ENCODE results near the gene MIP.
A peak's percentile ranks its signal among the peaks of the same experiment; 100 is the strongest.
"Not testable (repeated sequence)": the region's sequence is repeated elsewhere in the genome, so short reads cannot be mapped to it uniquely, and the experiment has no call there.

The MIP gene

GRCh38 chr12:56454557-56454956, at the start of gene MIP:
TSS of gene MIP (minus strand) at chr12:56454657. CDS start at chr12:56454613, 44 bp downstream.
- no peak for DNase-seq (ENCODE audit: low spot score)

- not testable (repeated sequence) for DNase-seq (ENCODE audit: low spot score)
Measured at GRCh38 chr12:56499879-56500278, 45.4 kb upstream of the MIP start.

- not testable (repeated sequence) for DNase-seq (ENCODE audit: low spot score)
Measured at GRCh38 chr12:56499452-56499851, 45.0 kb upstream of the MIP start.

- not testable (repeated sequence) for DNase-seq (ENCODE audit: low spot score)
Measured at GRCh38 chr12:56498126-56498902, 43.9 kb upstream of the MIP start.

- DNase-seq (ENCODE audit: low spot score), result not testable (repeated sequence)
Measured at GRCh38 chr12:56496704-56497103, 42.2 kb upstream of the MIP start.

GRCh38 chr12:56494481-56494880, 40.0 kb upstream of the MIP start:
- DNase-seq (ENCODE audit: low spot score), result not testable (repeated sequence)

GRCh38 chr12:56494106-56494415, 39.6 kb upstream of the MIP start:
- DNase-seq (ENCODE audit: low spot score), result not testable (repeated sequence)

GRCh38 chr12:56493409-56494105, 39.1 kb upstream of the MIP start:
- not testable (repeated sequence) for DNase-seq (ENCODE audit: low spot score)

- DNase-seq (ENCODE audit: low spot score), result no peak
Measured at GRCh38 chr12:56490360-56490759, 35.9 kb upstream of the MIP start.

- peak; percentile 93 for DNase-seq (ENCODE audit: low spot score)
Measured at GRCh38 chr12:56488041-56488955, 33.8 kb upstream of the MIP start, which contains the start of gene GLS2. TSS of gene GLS2 (minus strand) at chr12:56488161. CDS start at chr12:56488118, 43 bp downstream.

- DNase-seq (ENCODE audit: low spot score), result peak; percentile 36
Measured at GRCh38 chr12:56487448-56488040, 33.1 kb upstream of the MIP start.

- DNase-seq (ENCODE audit: low spot score), result no peak
Measured at GRCh38 chr12:56486694-56487093, 32.2 kb upstream of the MIP start.

GRCh38 chr12:56484566-56484965, 30.1 kb upstream of the MIP start:
- no peak for DNase-seq (ENCODE audit: low spot score)

GRCh38 chr12:56479625-56480024, 25.2 kb upstream of the MIP start:
- DNase-seq (ENCODE audit: low spot score), result no peak

GRCh38 chr12:56477521-56478225, 23.2 kb upstream of the MIP start:
- DNase-seq (ENCODE audit: low spot score), result no peak

GRCh38 chr12:56476972-56477432, 22.5 kb upstream of the MIP start:
- DNase-seq (ENCODE audit: low spot score), result no peak

GRCh38 chr12:56476143-56476542, 21.7 kb upstream of the MIP start:
- no peak for DNase-seq (ENCODE audit: low spot score)

- no peak for DNase-seq (ENCODE audit: low spot score)
Measured at GRCh38 chr12:56474389-56474788, 19.9 kb upstream of the MIP start.

GRCh38 chr12:56469007-56469930, 14.8 kb upstream of the MIP start:
- peak; percentile 24 for DNase-seq (ENCODE audit: low spot score)
